ENCODE results near the gene EFHC1. TPM values are rescaled to one million over a fixed set of nuclear protein-coding genes. Genes with fewer than 3 reads are reported as not detected.

The EFHC1 gene
- total and polyA plus RNA-seq, 9 donors, result 12.1 to 59.5 (median 23.5) TPM

GRCh38 chr6:52531834-52532233, 111.7 kb downstream of the EFHC1 start:
- Histone ChIP-seq H3K27ac (no peak overlapping the region), H3K36me3 (no peaks in the 10 kb centered on the region), H3K27me3 (no peaks in the 10 kb centered on the region), H3K9me3 (no peaks in the 10 kb centered on the region), H3K4me3 (no peak overlapping the region), H3K4me1 (ENCODE audit: insufficient read depth) (peaks cover 4% of the 10 kb centered on the region)
- DNase-seq, result no peak
- 97 to 100% (median 100%) methylated on average over 1 of the region's 1 CpG for WGBS, 3 donors
- TF ChIP-seq POLR2A (IDR thresholded peaks at IDR 0.05), result no peak
- no peak for TF ChIP-seq EP300 (IDR thresholded peaks at IDR 0.05)
- TF ChIP-seq CTCF (IDR thresholded peaks at IDR 0.05), result no peak
- intact Hi-C loops (cut with DNase I), result no loop called here

GRCh38 chr6:52532457-52532856, 112.3 kb downstream of the EFHC1 start:
- H3K27ac ChIP-seq, result no peak overlapping the region
- no peak for DNase-seq
- no peaks in the 10 kb centered on the region for H3K36me3 ChIP-seq
- H3K4me1 ChIP-seq (ENCODE audit: insufficient read depth), result peaks cover 7% of the 10 kb centered on the region
- TF ChIP-seq POLR2A (IDR thresholded peaks at IDR 0.05), result no peak
- TF ChIP-seq EP300 (IDR thresholded peaks at IDR 0.05), result no peak
- TF ChIP-seq CTCF (IDR thresholded peaks at IDR 0.05), result no peak
- 74 to 81% (median 77%) methylated on average over 2 of the region's 2 CpGs for WGBS, 3 donors
- intact Hi-C loops (cut with DNase I), result no loop called here
- H3K9me3 ChIP-seq, result no peaks in the 10 kb centered on the region
- no peaks in the 10 kb centered on the region for H3K27me3 ChIP-seq
- no peak overlapping the region for H3K4me3 ChIP-seq

GRCh38 chr6:52533491-52533890, 113.3 kb downstream of the EFHC1 start:
- no peak for DNase-seq
- intact Hi-C loops (cut with DNase I), result no loop called here
- WGBS, 3 donors, result 96 to 100% (median 98%) methylated on average over 2 of the region's 2 CpGs
- no peaks in the 10 kb centered on the region for H3K36me3 ChIP-seq
- no peak overlapping the region for H3K27ac ChIP-seq
- peaks cover 14% of the 10 kb centered on the region for H3K4me1 ChIP-seq (ENCODE audit: insufficient read depth)
- H3K27me3 ChIP-seq, result no peaks in the 10 kb centered on the region
- no peak overlapping the region for H3K4me3 ChIP-seq
- no peaks in the 10 kb centered on the region for H3K9me3 ChIP-seq
- TF ChIP-seq CTCF (IDR thresholded peaks at IDR 0.05) (no peak), EP300 (IDR thresholded peaks at IDR 0.05) (no peak), POLR2A (IDR thresholded peaks at IDR 0.05) (no peak)

- H3K27me3 ChIP-seq, result no peaks in the 10 kb centered on the region
- no peak overlapping the region for H3K4me3 ChIP-seq
- TF ChIP-seq CTCF (IDR thresholded peaks at IDR 0.05) (no peak), EP300 (IDR thresholded peaks at IDR 0.05) (no peak), POLR2A (IDR thresholded peaks at IDR 0.05) (no peak)
- intact Hi-C loops (cut with DNase I), result no loop called here
- DNase-seq, result no peak
- H3K9me3 ChIP-seq, result no peaks in the 10 kb centered on the region
- H3K27ac ChIP-seq, result no peak overlapping the region
- H3K4me1 ChIP-seq (ENCODE audit: insufficient read depth), result peaks cover 16% of the 10 kb centered on the region
- H3K36me3 ChIP-seq, result no peaks in the 10 kb centered on the region
- 95 to 100% (median 97%) methylated on average over 5 of the region's 5 CpGs for WGBS, 3 donors
These were observed 114.2 kb downstream of the EFHC1 start for GRCh38 chr6:52534363-52534762.
